Endothelial cell of umbilical vein (primary cell): Measurements from ENCODE around the gene GPR107. TPM values are rescaled to one million over a fixed set of nuclear protein-coding genes. Genes with fewer than 3 reads are reported as not detected.

ENCODE experiments used
- BruUV-seq: library from RNA; stranded (reverse); fragments of 400-500 nt; replicated peaks from 2 replicates; lab custom pipeline; 2021; lab: Mats Ljungman, UMichigan
- CTCF ChIA-PET: fragments of 300-600, 350-600 bp; sonication (Branson Sonifier 250); formaldehyde crosslinking; loops from one replicate; lab custom pipeline; 2021; ENCODE audit warnings: antibody characterized with exemption, inconsistent platforms; lab: Charles Lee
- POLR2A ChIA-PET: fragments of 300-600, 350-600 bp; sonication (Branson Sonifier 250); formaldehyde crosslinking; loops from one replicate; lab custom pipeline; 2021; ENCODE audit warnings: antibody characterized with exemption, inconsistent platforms; lab: Charles Lee
- DNase-seq: peaks from one replicate; pipeline ENCODE4 v3.0.0-alpha.2; 2011; ENCODE audit warnings: low read depth, low spot score
- FAIRE-seq: peaks from 2 replicates; lab custom pipeline; 2011; peaks lifted over from hg19 to GRCh38; lab: Jason Lieb, UNC
- H2AFZ ChIP-seq: 2 replicates; pipeline ENCODE4 v1.6.0; 2012; ENCODE audit warnings: low read depth, low read length, control low read depth, inconsistent platforms
- H3K27ac ChIP-seq: 2 replicates; pipeline ENCODE4 v1.5.1; 2011; ENCODE audit warnings: low read depth, mild to moderate bottlenecking, control low read depth, low read length, moderate library complexity; ENCODE audit not compliant: insufficient read depth
- H3K27me3 ChIP-seq, 2 experiments: 2 replicates each; pipeline versions ENCODE4 v1.6.0 to v1.6.1; 2011; ENCODE audit warnings: low read length in 2 of 2, mixed read lengths in 1 of 2; ENCODE audit not compliant: control insufficient read depth in 2 of 2, insufficient read depth in 2 of 2
- H3K36me3 ChIP-seq, 2 experiments: 2 replicates in 1 of 2; 3 replicates in 1 of 2; pipeline ENCODE4 v1.5.1; 2011; ENCODE audit warnings: low read length in 2 of 2, mild to moderate bottlenecking in 1 of 2, moderate library complexity in 1 of 2; ENCODE audit not compliant: control insufficient read depth in 2 of 2, insufficient read depth in 2 of 2; ENCODE audit errors: extremely low read depth in 1 of 2
- H3K4me1 ChIP-seq: 3 replicates; pipeline ENCODE4 v1.5.1; 2011; ENCODE audit warnings: mild to moderate bottlenecking, low read length; ENCODE audit not compliant: control insufficient read depth, insufficient read depth; ENCODE audit errors: extremely low read depth
- H3K4me2 ChIP-seq: 2 replicates; pipeline ENCODE4 v1.6.1; 2011; ENCODE audit warnings: low read length, control low read depth, mixed read lengths; ENCODE audit not compliant: insufficient read depth
- H3K4me3 ChIP-seq, 3 experiments: fragments of 200-600 bp in 1 of 3; sonication (generic), shearing (Covaris generic) in 1 of 3; replicated peaks in 1 of 3; 2 replicates each; pipeline ENCODE4 v1.5.1; 2011 to 2016; ENCODE audit warnings: control low read depth in 3 of 3, low read length in 3 of 3, mild to moderate bottlenecking in 2 of 3, inconsistent platforms in 1 of 3, low read depth in 1 of 3, moderate library complexity in 1 of 3; ENCODE audit not compliant: insufficient read depth in 1 of 3
- H3K79me2 ChIP-seq: 2 replicates; pipeline ENCODE4 v1.6.0; 2012; ENCODE audit warnings: low read length, inconsistent platforms; ENCODE audit not compliant: control insufficient read depth, insufficient read depth
- H3K9ac ChIP-seq: replicated peaks from 2 replicates; pipeline ENCODE3; 2011; ENCODE audit warnings: low read length, control low read depth; ENCODE audit not compliant: insufficient read depth; ENCODE audit errors: extremely low read depth
- H3K9me1 ChIP-seq: replicated peaks from 3 replicates; pipeline ENCODE4 v1.6.0; 2011; ENCODE audit warnings: mild to moderate bottlenecking, low read length; ENCODE audit not compliant: control insufficient read depth, insufficient read depth; ENCODE audit errors: extremely low read depth
- H3K9me3 ChIP-seq: replicated peaks from 2 replicates; pipeline ENCODE4 v1.5.1; 2012; ENCODE audit warnings: low read length, inconsistent platforms; ENCODE audit not compliant: control insufficient read depth, insufficient read depth
- H4K20me1 ChIP-seq: replicated peaks from 2 replicates; pipeline ENCODE3; 2011; ENCODE audit warnings: mild to moderate bottlenecking, low read length; ENCODE audit not compliant: control insufficient read depth, insufficient read depth; ENCODE audit errors: extremely low read depth
- CTCF ChIP-seq, 2 donors: IDR thresholded peaks; 1 replicate in 1 of 2; 2 replicates in 1 of 2; pipeline ENCODE4 v1.5.1; 2011; ENCODE audit warnings: low read length in 2 of 2, mild to moderate bottlenecking in 2 of 2, moderate library complexity in 2 of 2, control low read depth in 1 of 2, inconsistent platforms in 1 of 2, low read depth in 1 of 2; ENCODE audit not compliant: insufficient read depth in 1 of 2; ENCODE audit errors: extremely low read depth in 1 of 2
- EZH2 ChIP-seq: IDR thresholded peaks from 2 replicates; pipeline ENCODE4 v1.6.1; 2012; ENCODE audit warnings: borderline replicate concordance, low read depth, mild to moderate bottlenecking, moderate library complexity, low read length, inconsistent platforms; ENCODE audit not compliant: severe bottlenecking
- FOS ChIP-seq: IDR thresholded peaks from 2 replicates; pipeline ENCODE4 v1.6.1; 2011; ENCODE audit warnings: mild to moderate bottlenecking, low read length, moderate library complexity, borderline replicate concordance; ENCODE audit not compliant: insufficient read depth
- GATA2 ChIP-seq: IDR thresholded peaks from 2 replicates; pipeline ENCODE4 v1.7.0; 2011; ENCODE audit warnings: low read depth, mild to moderate bottlenecking, moderate library complexity, mixed read lengths, low read length; ENCODE audit not compliant: insufficient read length, insufficient read depth
- JUN ChIP-seq: IDR thresholded peaks from 2 replicates; pipeline ENCODE4 v1.6.1; 2011; ENCODE audit warnings: borderline replicate concordance, low read depth; ENCODE audit not compliant: insufficient read length, insufficient read depth
- MAX ChIP-seq: IDR thresholded peaks from 2 replicates; pipeline ENCODE4 v1.6.1; 2011; ENCODE audit not compliant: insufficient read depth, insufficient read length
- MYC ChIP-seq: IDR thresholded peaks from one replicate; pipeline ENCODE4 v1.6.1; 2011; ENCODE audit warnings: mild to moderate bottlenecking, low read depth, low read length
- POLR2A ChIP-seq: IDR thresholded peaks from 2 replicates; pipeline ENCODE4 v1.6.1; 2012; ENCODE audit warnings: low read depth, mild to moderate bottlenecking, control low read depth, low read length
- POLR2AphosphoS5 ChIP-seq: IDR thresholded peaks from 2 replicates; pipeline ENCODE4 v1.6.1; 2012; ENCODE audit warnings: low read depth, mild to moderate bottlenecking, control low read depth, low read length, moderate library complexity; ENCODE audit not compliant: insufficient read depth
- dilution Hi-C: fragments of 300-500 bp; cut with MboI; formaldehyde crosslinking; loops from one replicate; pipeline ENCODE4 v1.15.0; 2019; ENCODE audit warnings: low sequenced_read_pairs; ENCODE audit not compliant: extremely low pct_ligation_motif_present
- intact Hi-C: fragments of 100-400 bp; cut with micrococcal nuclease; formaldehyde crosslinking; loops from one replicate; pipeline ENCODE4 v1.10.0; 2022
- polyA plus RNA-seq, 4 experiments: library from polyadenylated mRNA; depleted of rRNA in 3 of 4; stranded (reverse) in 3 of 4; unstranded in 1 of 4; fragments of >200 nt; gene quantifications; 2 replicates each; pipeline versions ENCODE4 v1.2.1 to v1.2.3, GENCODE V29; 2011 to 2012; ENCODE audit warnings: missing spikeins in 1 of 4
- total RNA-seq: library from RNA; stranded (reverse); gene quantifications from 2 replicates; pipeline ENCODE4 v1.2.3, GENCODE V29; 2021

Gene GPR107
- total and polyA plus RNA-seq, 2 donors (not counting 3 experiments of a cell fraction or from before 2014, with no cell fraction given), result 27.2 to 38.9 TPM

GRCh38 chr9:130023994-130024596 is 29.6 kb upstream of the GPR107 start:
- no peak for TF ChIP-seq MYC
- no peak overlapping the region for H3K27ac ChIP-seq
- H3K4me3 ChIP-seq, result no peak overlapping the region
- no peaks in the 10 kb centered on the region for H3K79me2 ChIP-seq
- ChIA-PET POLR2A (no interaction called here), CTCF (interaction anchor here (1.1 kb wide), 1 partner anchor 9 kb away, joined by 3 read pairs; no protein-coding TSS in a partner anchor)
- H3K27me3 ChIP-seq, result no peaks in the 10 kb centered on the region
- no peaks in the 10 kb centered on the region for H3K9me1 ChIP-seq
- no peaks in the 10 kb centered on the region for H4K20me1 ChIP-seq
- H3K36me3 ChIP-seq, result no peaks in the 10 kb centered on the region
- H3K9ac ChIP-seq, result no peak overlapping the region
- no peak overlapping the region for H3K4me2 ChIP-seq
- H3K9me3 ChIP-seq, result no peaks in the 10 kb centered on the region
- dilution Hi-C loops, result no loop called here
- no peak for DNase-seq
- no peak overlapping the region for H2AFZ ChIP-seq
- H3K4me1 ChIP-seq, result peaks cover 3% of the 10 kb centered on the region
- no TSS peak for BruUV-seq
- intact Hi-C loops, result no loop called here
- FAIRE-seq, result no peak

- FAIRE-seq (no peak), DNase-seq (no peak)
- intact Hi-C loops (no loop called here), dilution Hi-C loops (no loop called here)
- Histone ChIP-seq H3K27me3 (no peaks in the 10 kb centered on the region), H3K4me2 (no peak overlapping the region), H3K9me3 (no peaks in the 10 kb centered on the region), H3K4me1 (peaks cover 3% of the 10 kb centered on the region), H3K9ac (no peak overlapping the region), H4K20me1 (no peaks in the 10 kb centered on the region), H3K9me1 (no peaks in the 10 kb centered on the region), H2AFZ (no peak overlapping the region), H3K4me3 (no peak overlapping the region), H3K79me2 (no peaks in the 10 kb centered on the region), H3K36me3 (no peaks in the 10 kb centered on the region), H3K27ac (no peak overlapping the region)
- no peak for TF ChIP-seq MYC
- TF ChIP-seq POLR2A, result no peak
- TF ChIP-seq POLR2AphosphoS5, result no peak
- TF ChIP-seq JUN, result no peak
- TF ChIP-seq MAX, result no peak
- TF ChIP-seq FOS, result no peak
- no peak for TF ChIP-seq EZH2
- no peak for TF ChIP-seq CTCF (IDR thresholded peaks at IDR 0.05; ENCODE audit: extremely low read depth in 1 of 2, insufficient read depth in 1 of 2, low read depth in 1 of 2, low read length in 2 of 2)
- TF ChIP-seq GATA2, result no peak
- ChIA-PET CTCF (no interaction called here), POLR2A (no interaction called here)
- no TSS peak for BruUV-seq
Observed at GRCh38 chr9:130024597-130024994, 29.1 kb upstream of the GPR107 start.
